ENCODE data around the gene ERI3.
"Not testable (repeated sequence)": the region's sequence is repeated elsewhere in the genome, so short reads cannot be mapped to it uniquely, and the experiment has no call there.

ERI3 gene

GRCh38 chr1:44208226-44208625, 146.8 kb downstream of the ERI3 start:
- DNase-seq (ENCODE audit: low read depth, low spot score) = no peak
- Histone ChIP-seq H3K9me3 (ENCODE audit: control insufficient read depth, insufficient read depth, low read length) (no peaks in the 10 kb centered on the region), H3K4me3 (ENCODE audit: low read length) (no peak overlapping the region), H3K36me3 (ENCODE audit: control insufficient read depth, insufficient read depth, low read length) (no peaks in the 10 kb centered on the region), H3K4me1 (ENCODE audit: control insufficient read depth, insufficient read depth, low read length) (no peaks in the 10 kb centered on the region), H3K27ac (ENCODE audit: low read length) (no peak overlapping the region), H3K27me3 (ENCODE audit: control insufficient read depth, insufficient read depth, low read length) (no peaks in the 10 kb centered on the region; the same call in 1 of the 2 replicates)

GRCh38 chr1:44206545-44206944, 148.5 kb downstream of the ERI3 start:
- no CpG with 5 or more reads among the region's 5 CpGs for WGBS (ENCODE audit: insufficient coverage, insufficient read length)
- DNase-seq (ENCODE audit: low read depth, low spot score) = not testable (repeated sequence)

GRCh38 chr1:44200336-44200735, 154.7 kb downstream of the ERI3 start:
- Histone ChIP-seq H3K27ac (ENCODE audit: low read length) (no peak overlapping the region), H3K27me3 (ENCODE audit: control insufficient read depth, insufficient read depth, low read length) (no peaks in the 10 kb centered on the region), H3K4me3 (ENCODE audit: low read length) (no peak overlapping the region), H3K4me1 (ENCODE audit: control insufficient read depth, insufficient read depth, low read length) (no peaks in the 10 kb centered on the region), H3K9me3 (ENCODE audit: control insufficient read depth, insufficient read depth, low read length) (no peaks in the 10 kb centered on the region), H3K36me3 (ENCODE audit: control insufficient read depth, insufficient read depth, low read length) (no peaks in the 10 kb centered on the region)
- DNase-seq (ENCODE audit: low read depth, low spot score) = no peak
- WGBS (ENCODE audit: insufficient coverage, insufficient read length) = no CpG with 5 or more reads among the region's 8 CpGs

More at GRCh38 chr1:44206545-44206944, 148.5 kb downstream of the ERI3 start:
- H3K4me3 ChIP-seq (ENCODE audit: low read length); H3K9me3 ChIP-seq (ENCODE audit: control insufficient read depth, insufficient read depth, low read length); H3K27me3 ChIP-seq (ENCODE audit: control insufficient read depth, insufficient read depth, low read length); H3K36me3 ChIP-seq (ENCODE audit: control insufficient read depth, insufficient read depth, low read length); H3K27ac ChIP-seq (ENCODE audit: low read length); H3K4me1 ChIP-seq (ENCODE audit: control insufficient read depth, insufficient read depth, low read length): not testable (repeated sequence)

- Histone ChIP-seq H3K27ac (ENCODE audit: low read length) (no peak overlapping the region), H3K36me3 (ENCODE audit: control insufficient read depth, insufficient read depth, low read length) (no peaks in the 10 kb centered on the region), H3K4me1 (ENCODE audit: control insufficient read depth, insufficient read depth, low read length) (no peaks in the 10 kb centered on the region), H3K27me3 (ENCODE audit: control insufficient read depth, insufficient read depth, low read length) (no peaks in the 10 kb centered on the region), H3K4me3 (ENCODE audit: low read length) (no peak overlapping the region), H3K9me3 (ENCODE audit: control insufficient read depth, insufficient read depth, low read length) (no peaks in the 10 kb centered on the region; the same call in 1 of the 2 replicates)
- no peak for DNase-seq (ENCODE audit: low read depth, low spot score)
- no CpG with 5 or more reads among the region's 1 CpG for WGBS (ENCODE audit: insufficient coverage, insufficient read length)
These were observed 180.4 kb downstream of the ERI3 start for GRCh38 chr1:44174630-44175029.

Measured in iPS DF 6.9 (cell line).